SJCRH30 (cell line): ENCODE measurements around the gene CASD1. TPM values are rescaled to one million over a fixed set of nuclear protein-coding genes. Genes with fewer than 3 reads are reported as not detected.
A peak's percentile ranks its signal among the peaks of the same experiment; 100 is the strongest.

Source experiments
- DNase-seq, 2 experiments: peaks; one replicate each; pipeline ENCODE4 v3.0.0-alpha.2; 2015 to 2020
- H3K27ac ChIP-seq: fragments of 250-450 bp; sonication (Bioruptor Pico); 2 replicates; pipeline ENCODE4 v1.5.1; 2020; ENCODE audit warnings: mild to moderate bottlenecking, moderate library complexity
- H3K27me3 ChIP-seq: fragments of 250-450 bp; sonication (Bioruptor Pico); 2 replicates; pipeline ENCODE4 v1.5.1; 2020; ENCODE audit warnings: mild to moderate bottlenecking, moderate library complexity
- H3K36me3 ChIP-seq: fragments of 250-450 bp; sonication (Bioruptor Pico); 2 replicates; pipeline ENCODE4 v1.5.1; 2020; ENCODE audit warnings: mild to moderate bottlenecking, moderate library complexity
- H3K4me1 ChIP-seq: fragments of 250-450 bp; sonication (Bioruptor Pico); 2 replicates; pipeline ENCODE4 v1.5.1; 2020; ENCODE audit warnings: mild to moderate bottlenecking, moderate library complexity
- H3K4me3 ChIP-seq: fragments of 250-450 bp; sonication (Bioruptor Pico); 2 replicates; pipeline ENCODE4 v1.5.1; 2020; ENCODE audit warnings: mild to moderate bottlenecking, moderate library complexity
- H3K9me3 ChIP-seq: fragments of 250-450 bp; sonication (Bioruptor Pico); replicated peaks from 2 replicates; pipeline ENCODE4 v1.5.1; 2020; ENCODE audit warnings: mild to moderate bottlenecking, moderate library complexity
- total RNA-seq: library from RNA; depleted of rRNA; stranded (reverse); fragments of >200 nt; shearing (Covaris generic); gene quantifications from 2 replicates; pipeline ENCODE4 v1.2.3, GENCODE V29; 2014

The CASD1 gene
- total RNA-seq, 1 experiment from 2014 or later, result 47.3 TPM

GRCh38 chr7:94507462-94507861 is 2.1 kb upstream of the CASD1 start:
- no peaks in the 10 kb centered on the region for H3K9me3 ChIP-seq
- no peak for DNase-seq
- no peaks in the 10 kb centered on the region for H3K36me3 ChIP-seq
- no peaks in the 10 kb centered on the region for H3K27me3 ChIP-seq
- no peak overlapping the region for H3K27ac ChIP-seq
- H3K4me1 ChIP-seq, result peaks cover 10% of the 10 kb centered on the region
- H3K4me3 ChIP-seq, result no peak overlapping the region

DNA sequence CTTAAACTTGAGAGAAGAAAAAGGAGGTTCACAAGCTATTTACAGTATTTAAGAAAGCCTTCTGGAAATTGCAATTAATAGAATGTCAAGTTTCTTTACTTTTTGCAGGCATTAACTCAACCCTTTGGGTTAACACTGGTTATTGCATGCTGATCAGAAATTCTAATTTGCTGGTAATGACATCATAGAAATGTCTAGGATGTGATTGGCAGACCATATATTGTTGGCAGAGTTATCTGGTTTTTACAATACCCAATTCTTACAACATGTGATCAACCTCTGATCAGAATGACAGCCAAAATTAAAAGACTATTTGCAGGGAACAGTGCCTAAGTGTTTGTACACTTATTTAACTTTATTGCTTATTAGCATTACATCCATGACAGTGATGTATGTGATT is 1.6 kb upstream of the CASD1 start:
- DNase-seq, result no peak
- Histone ChIP-seq H3K9me3 (no peaks in the 10 kb centered on the region), H3K4me3 (no peak overlapping the region), H3K27ac (no peak overlapping the region), H3K4me1 (peaks cover 15% of the 10 kb centered on the region), H3K36me3 (no peaks in the 10 kb centered on the region), H3K27me3 (no peaks in the 10 kb centered on the region)

GRCh38 chr7:94509887-94510581 is 425 bp downstream of the CASD1 start:
- Histone ChIP-seq H3K27ac (peak overlapping the region; percentile 99), H3K9me3 (no peaks in the 10 kb centered on the region), H3K4me1 (peaks cover 29% of the 10 kb centered on the region), H3K4me3 (peak overlapping the region; percentile 93), H3K36me3 (no peaks in the 10 kb centered on the region), H3K27me3 (no peaks in the 10 kb centered on the region)
- DNase-seq, result peak; percentile 84 to 87

DNA sequence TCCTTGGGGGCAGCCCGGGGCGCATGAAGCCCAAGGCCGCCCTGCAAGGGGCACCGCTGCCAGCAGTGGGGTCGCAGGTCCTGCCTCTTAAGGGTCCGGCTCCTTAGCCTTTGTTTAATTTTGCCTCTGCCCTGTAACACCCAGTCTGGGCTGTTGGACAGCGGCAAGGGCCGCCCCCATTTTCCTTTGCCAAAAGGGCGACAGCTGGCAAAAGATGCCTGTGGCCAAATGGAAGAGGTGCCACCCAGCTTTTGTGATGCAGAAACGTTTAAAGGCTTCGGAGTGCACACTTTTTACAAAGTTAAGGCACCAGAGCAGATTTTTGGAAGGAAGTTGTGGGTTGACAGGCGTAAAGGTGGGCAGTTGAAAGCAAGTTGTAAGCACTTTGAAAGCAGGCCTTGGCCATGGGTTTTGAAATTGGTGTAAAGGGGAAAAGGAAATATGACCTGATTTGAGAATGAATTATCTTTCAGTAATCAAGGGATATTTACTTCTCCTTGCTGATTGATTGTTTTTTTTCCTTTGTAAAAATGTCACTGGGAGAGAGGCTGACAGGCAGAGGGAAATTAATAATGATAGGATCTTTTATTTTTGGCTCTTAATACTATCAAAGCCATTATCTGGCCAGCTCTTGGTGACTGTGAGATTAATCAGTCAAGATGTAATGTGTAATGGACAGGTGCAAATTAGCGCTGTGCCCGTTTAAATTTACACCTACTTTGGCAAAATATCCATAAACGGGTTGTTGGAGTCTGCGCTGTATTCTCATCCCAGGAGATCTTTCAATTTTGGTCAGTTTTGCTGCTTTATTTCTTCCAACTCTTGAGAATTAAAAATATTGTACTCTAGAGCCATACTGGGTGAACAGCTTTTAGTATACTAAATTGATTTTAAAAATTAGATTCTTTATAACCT is 1.2 kb downstream of the CASD1 start:
- no peaks in the 10 kb centered on the region for H3K36me3 ChIP-seq
- H3K4me1 ChIP-seq, result peaks cover 29% of the 10 kb centered on the region
- DNase-seq, result peak; percentile 91 to 93

DNA sequence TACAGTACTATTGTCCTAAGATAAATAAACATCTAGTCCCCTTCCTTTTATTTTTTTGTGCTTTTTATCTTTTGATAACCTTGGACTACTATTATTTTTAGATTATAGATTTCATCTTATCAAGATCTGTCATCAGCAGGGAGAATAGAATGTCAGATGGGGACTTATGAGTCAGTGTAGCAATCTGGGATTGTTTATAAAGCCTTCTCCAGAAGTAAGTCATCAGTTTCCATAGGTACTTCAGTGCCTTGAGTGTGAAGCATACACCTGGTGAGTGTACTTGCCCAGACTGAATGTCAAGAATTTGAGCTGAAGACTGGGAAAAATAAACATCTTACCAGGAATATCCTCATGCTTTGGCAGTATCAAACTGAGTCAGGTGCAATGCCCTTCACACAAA is 2.1 kb downstream of the CASD1 start:
- peaks cover 29% of the 10 kb centered on the region for H3K4me1 ChIP-seq
- H3K27ac ChIP-seq, result peak overlapping the region; percentile 99
- peak overlapping the region; percentile 93 for H3K4me3 ChIP-seq
- DNase-seq, result peak in 1 of 2 experiments; percentile 28
- no peaks in the 10 kb centered on the region for H3K27me3 ChIP-seq
- H3K36me3 ChIP-seq, result no peaks in the 10 kb centered on the region
- H3K9me3 ChIP-seq, result no peaks in the 10 kb centered on the region

More for the DNA sequence above, 1.2 kb downstream of the CASD1 start:
- H3K9me3 ChIP-seq, result no peaks in the 10 kb centered on the region
- H3K27me3 ChIP-seq, result no peaks in the 10 kb centered on the region
- H3K27ac ChIP-seq, result peak overlapping the region; percentile 99
- peak overlapping the region; percentile 93 for H3K4me3 ChIP-seq

DNA sequence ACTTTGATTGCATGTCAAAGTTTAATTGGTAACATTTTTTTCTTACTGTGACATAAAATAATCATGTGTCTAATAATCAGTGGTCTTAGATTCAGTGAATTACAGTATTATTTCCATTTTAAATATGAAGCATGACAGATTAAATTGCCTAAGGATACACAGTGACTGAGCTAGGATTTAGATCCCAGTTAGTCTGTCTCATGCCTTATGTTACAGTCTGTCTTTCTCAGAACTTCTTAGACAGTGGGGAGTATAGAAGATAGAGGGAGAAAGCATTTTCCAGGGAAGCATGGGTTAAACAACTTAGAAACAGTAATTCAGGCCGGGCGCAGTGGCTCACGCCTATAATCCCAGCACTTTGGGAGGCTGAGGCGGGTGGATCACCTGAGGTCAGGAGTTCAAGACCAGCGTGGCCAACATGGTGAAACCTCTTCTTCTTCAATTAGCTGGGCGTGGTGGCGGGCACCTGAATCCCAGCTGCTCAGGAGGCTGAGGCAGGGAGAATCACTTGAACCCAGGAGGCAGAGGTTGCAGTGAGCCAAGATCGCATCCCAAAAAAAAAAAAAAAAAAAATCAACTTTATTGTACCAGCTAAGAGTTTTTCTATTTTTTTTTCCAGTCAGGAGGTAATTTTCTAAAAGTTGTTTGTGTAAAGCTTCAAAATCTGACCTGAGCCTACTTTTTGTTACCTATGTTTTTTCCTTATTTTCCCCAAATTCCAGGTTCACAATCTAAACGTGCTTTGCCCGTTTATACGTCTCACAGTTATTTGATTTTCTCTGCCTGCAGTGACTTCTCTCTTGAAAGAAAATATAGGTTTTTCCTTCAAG is 3.3 kb downstream of the CASD1 start:
- DNase-seq, result peak; percentile 20 to 78
- no peak overlapping the region for H3K4me3 ChIP-seq
- H3K27ac ChIP-seq, result peak overlapping the region; percentile 99

GRCh38 chr7:94513565-94513860 is 3.9 kb downstream of the CASD1 start:
- Histone ChIP-seq H3K27ac (peak overlapping the region; percentile 99), H3K4me3 (no peak overlapping the region), H3K9me3 (no peaks in the 10 kb centered on the region), H3K4me1 (peaks cover 29% of the 10 kb centered on the region), H3K36me3 (peaks cover 8% of the 10 kb centered on the region; the same call in 1 of the 2 replicates), H3K27me3 (no peaks in the 10 kb centered on the region)
- DNase-seq, result peak in 1 of 2 experiments; percentile 29

More for the DNA sequence above, 3.3 kb downstream of the CASD1 start:
- peaks cover 6% of the 10 kb centered on the region; the same call in 1 of the 2 replicates for H3K36me3 ChIP-seq
- H3K27me3 ChIP-seq, result no peaks in the 10 kb centered on the region
- H3K9me3 ChIP-seq, result no peaks in the 10 kb centered on the region
- peaks cover 29% of the 10 kb centered on the region for H3K4me1 ChIP-seq

DNA sequence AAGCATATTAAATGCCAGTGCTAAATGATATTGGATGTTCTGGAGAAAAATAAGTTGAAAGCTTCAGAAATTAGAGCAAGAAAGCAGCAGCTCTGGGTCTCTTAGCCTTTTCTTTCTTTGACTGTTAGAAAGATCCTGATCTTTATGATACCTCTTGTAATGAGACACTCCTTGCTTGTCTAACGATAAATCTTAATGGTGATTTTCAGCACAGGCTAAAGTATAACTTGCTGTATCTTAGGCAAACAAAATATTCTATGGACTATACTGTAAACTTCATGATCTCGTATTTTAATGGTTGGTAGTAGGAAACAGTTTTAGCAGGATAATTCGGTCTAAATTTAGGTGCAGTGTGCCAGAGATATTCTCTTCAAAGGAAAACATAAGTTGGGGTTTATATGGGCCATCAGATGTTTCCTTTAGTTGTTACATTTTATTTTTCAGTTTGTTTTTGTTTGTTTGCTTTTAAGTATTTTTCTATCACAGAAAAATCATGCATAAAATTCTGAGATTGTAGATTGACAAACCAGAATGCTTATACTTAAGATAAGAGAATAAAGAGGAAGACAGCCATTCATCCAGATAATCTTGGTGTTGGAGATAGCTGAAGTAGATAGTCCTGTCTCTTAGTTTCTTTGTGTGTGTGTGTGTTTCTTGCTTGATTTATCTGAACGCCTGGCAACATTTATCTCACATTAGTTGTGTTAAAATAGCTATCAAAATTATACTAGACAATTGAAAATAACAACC is 4.7 kb downstream of the CASD1 start:
- peak in 1 of 2 experiments; percentile 38 for DNase-seq
- H3K4me3 ChIP-seq, result no peak overlapping the region
- peak overlapping the region; percentile 12 for H3K27ac ChIP-seq
- H3K4me1 ChIP-seq, result peaks cover 29% of the 10 kb centered on the region
- no peaks in the 10 kb centered on the region for H3K27me3 ChIP-seq
- H3K9me3 ChIP-seq, result no peaks in the 10 kb centered on the region
- peaks cover 14% of the 10 kb centered on the region for H3K36me3 ChIP-seq

DNA sequence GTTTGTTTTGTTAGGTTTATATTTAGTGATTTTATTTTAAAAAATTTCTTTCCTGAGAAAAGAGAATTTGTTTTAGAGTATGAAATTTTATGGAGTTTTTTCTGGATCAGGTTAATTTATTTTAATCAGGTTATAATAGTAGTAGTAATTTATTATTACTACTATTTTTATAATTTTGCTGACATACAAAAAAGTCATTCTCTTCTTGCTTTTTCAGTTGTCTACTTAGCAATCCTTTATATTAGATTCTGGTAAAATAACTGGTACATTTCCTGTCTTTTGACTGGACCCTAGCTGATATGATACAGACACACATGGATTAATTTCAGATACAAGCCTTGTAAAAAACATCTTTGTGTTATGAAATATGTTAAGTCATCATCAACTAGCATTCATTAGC is 5.3 kb downstream of the CASD1 start:
- Histone ChIP-seq H3K36me3 (peaks cover 20% of the 10 kb centered on the region), H3K27me3 (no peaks in the 10 kb centered on the region), H3K4me1 (peaks cover 29% of the 10 kb centered on the region), H3K9me3 (no peaks in the 10 kb centered on the region), H3K4me3 (no peak overlapping the region), H3K27ac (peak overlapping the region; percentile 12; the same call in 1 of the 2 replicates)
- no peak for DNase-seq

DNA sequence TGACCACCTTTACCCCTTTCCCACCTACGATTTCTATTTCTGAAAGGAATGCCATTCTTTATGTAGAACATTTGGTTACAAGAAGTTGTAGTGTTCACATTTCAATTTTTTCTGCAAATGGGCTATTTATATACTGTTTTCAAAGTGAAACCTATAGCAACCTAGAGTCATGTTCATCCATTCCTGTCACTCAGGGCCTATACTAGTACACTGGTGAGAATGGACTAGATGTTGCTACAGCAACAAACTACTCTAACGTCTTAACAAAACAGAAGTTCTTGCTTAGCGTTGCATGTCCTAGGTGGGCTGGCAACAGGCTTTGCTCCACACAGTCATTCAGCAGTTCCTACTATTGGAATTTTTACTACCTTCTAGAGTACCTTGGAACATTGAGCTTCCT is 16.3 kb downstream of the CASD1 start:
- DNase-seq, result no peak
- Histone ChIP-seq H3K4me3 (no peak overlapping the region), H3K36me3 (peaks cover 63% of the 10 kb centered on the region), H3K27me3 (no peaks in the 10 kb centered on the region), H3K9me3 (no peaks in the 10 kb centered on the region), H3K27ac (no peak overlapping the region), H3K4me1 (no peaks in the 10 kb centered on the region)

GRCh38 chr7:94529516-94529915 is 19.9 kb downstream of the CASD1 start:
- Histone ChIP-seq H3K4me3 (no peak overlapping the region), H3K27ac (no peak overlapping the region), H3K36me3 (peaks cover 55% of the 10 kb centered on the region), H3K4me1 (no peaks in the 10 kb centered on the region), H3K27me3 (no peaks in the 10 kb centered on the region), H3K9me3 (no peaks in the 10 kb centered on the region)
- no peak for DNase-seq

- Histone ChIP-seq H3K27ac (no peak overlapping the region), H3K36me3 (peaks cover 60% of the 10 kb centered on the region), H3K9me3 (no peaks in the 10 kb centered on the region), H3K27me3 (no peaks in the 10 kb centered on the region), H3K4me1 (no peaks in the 10 kb centered on the region), H3K4me3 (no peak overlapping the region)
- no peak for DNase-seq
Observed at GRCh38 chr7:94530109-94530508, 20.5 kb downstream of the CASD1 start.

DNA sequence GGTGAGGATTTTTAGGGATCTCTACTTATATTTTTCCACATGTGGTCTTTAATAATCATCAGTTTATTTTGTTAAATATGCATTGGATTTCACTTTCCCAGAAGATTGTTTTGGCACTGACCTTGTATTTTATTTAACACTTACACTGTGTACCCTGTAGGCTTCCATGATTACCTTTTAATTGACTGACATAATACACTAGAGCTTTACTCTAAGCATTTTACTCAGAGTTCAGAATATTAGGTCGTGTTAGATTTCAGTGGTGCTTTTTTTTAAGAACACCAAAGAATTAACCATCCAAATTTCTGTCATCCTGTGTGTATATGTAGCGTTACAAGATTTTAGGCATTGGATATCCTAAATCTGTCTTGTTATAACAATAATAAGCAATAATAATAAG is 23.1 kb downstream of the CASD1 start:
- no peak for DNase-seq
- Histone ChIP-seq H3K27ac (no peak overlapping the region), H3K9me3 (no peaks in the 10 kb centered on the region), H3K4me3 (no peak overlapping the region), H3K27me3 (no peaks in the 10 kb centered on the region), H3K36me3 (peaks cover 52% of the 10 kb centered on the region), H3K4me1 (peaks cover 11% of the 10 kb centered on the region; the same call in 1 of the 2 replicates)

GRCh38 chr7:94540428-94540827 is 30.8 kb downstream of the CASD1 start:
- Histone ChIP-seq H3K9me3 (no peaks in the 10 kb centered on the region), H3K27ac (no peak overlapping the region), H3K36me3 (peaks cover 33% of the 10 kb centered on the region), H3K4me3 (no peak overlapping the region), H3K27me3 (no peaks in the 10 kb centered on the region), H3K4me1 (peaks cover 11% of the 10 kb centered on the region; the same call in 1 of the 2 replicates)
- no peak for DNase-seq
